HL-60 (cell line): ENCODE results near the gene RBM38.

Experiments
- POLR2AphosphoS5 ChIP-seq: IDR thresholded peaks from 2 replicates; pipeline ENCODE4 v1.6.1; 2012; ENCODE audit warnings: low read depth
- TF ChIP-seq, protein P1 (sequence below): IDR thresholded peaks from one replicate; pipeline ENCODE4 v1.5.1; 2011; ENCODE audit warnings: low read length, control low read depth, inconsistent platforms; ENCODE audit not compliant: insufficient read depth
- TF ChIP-seq, protein P2 (sequence below): IDR thresholded peaks from 2 replicates; pipeline ENCODE4 v1.6.1; 2012; ENCODE audit warnings: low read depth; ENCODE audit not compliant: insufficient replicate concordance

DNA sequence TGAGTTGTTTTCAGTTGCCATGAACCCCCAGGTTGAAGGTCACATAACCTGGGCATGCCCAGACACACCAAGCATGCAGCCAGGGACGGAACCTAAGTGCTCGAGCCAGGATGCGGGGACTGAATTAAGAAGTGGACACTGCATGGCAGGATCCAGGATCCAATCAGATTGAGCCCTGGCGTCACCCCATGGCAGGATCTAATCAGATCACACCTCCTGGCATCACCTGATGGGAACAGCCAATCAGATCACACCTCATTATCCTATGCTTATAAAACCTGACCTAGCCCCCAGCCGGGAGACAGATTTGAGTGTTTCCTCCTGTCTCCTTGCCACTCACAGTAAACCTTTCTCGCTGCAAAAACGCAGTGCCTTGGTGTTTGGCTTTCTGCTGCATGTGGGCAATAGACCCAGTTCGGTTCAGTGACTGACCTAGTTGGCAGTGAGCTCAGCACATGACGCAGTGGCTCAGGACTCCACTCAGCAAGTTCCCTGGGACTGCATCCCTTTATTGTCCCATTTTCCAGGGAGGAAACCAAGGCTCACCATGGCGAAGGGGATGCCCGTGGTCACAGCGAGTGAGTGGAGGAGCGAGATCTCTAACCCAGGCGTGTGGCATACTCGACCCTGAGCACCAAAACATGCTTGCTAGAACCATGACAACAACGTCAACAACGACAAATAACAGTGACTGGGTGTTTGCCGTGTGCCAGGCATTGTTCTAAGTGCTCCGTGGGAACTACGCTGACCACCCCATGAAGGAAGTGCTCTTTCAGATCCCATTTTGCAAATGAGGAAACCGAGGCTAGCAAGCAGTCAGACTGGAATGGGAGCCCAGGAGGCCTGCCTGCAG is 66.3 kb downstream of the RBM38 start:
- TF ChIP-seq, protein P1, sequence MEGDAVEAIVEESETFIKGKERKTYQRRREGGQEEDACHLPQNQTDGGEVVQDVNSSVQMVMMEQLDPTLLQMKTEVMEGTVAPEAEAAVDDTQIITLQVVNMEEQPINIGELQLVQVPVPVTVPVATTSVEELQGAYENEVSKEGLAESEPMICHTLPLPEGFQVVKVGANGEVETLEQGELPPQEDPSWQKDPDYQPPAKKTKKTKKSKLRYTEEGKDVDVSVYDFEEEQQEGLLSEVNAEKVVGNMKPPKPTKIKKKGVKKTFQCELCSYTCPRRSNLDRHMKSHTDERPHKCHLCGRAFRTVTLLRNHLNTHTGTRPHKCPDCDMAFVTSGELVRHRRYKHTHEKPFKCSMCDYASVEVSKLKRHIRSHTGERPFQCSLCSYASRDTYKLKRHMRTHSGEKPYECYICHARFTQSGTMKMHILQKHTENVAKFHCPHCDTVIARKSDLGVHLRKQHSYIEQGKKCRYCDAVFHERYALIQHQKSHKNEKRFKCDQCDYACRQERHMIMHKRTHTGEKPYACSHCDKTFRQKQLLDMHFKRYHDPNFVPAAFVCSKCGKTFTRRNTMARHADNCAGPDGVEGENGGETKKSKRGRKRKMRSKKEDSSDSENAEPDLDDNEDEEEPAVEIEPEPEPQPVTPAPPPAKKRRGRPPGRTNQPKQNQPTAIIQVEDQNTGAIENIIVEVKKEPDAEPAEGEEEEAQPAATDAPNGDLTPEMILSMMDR = no peak
- no peak for TF ChIP-seq POLR2AphosphoS5
- TF ChIP-seq, protein P2, sequence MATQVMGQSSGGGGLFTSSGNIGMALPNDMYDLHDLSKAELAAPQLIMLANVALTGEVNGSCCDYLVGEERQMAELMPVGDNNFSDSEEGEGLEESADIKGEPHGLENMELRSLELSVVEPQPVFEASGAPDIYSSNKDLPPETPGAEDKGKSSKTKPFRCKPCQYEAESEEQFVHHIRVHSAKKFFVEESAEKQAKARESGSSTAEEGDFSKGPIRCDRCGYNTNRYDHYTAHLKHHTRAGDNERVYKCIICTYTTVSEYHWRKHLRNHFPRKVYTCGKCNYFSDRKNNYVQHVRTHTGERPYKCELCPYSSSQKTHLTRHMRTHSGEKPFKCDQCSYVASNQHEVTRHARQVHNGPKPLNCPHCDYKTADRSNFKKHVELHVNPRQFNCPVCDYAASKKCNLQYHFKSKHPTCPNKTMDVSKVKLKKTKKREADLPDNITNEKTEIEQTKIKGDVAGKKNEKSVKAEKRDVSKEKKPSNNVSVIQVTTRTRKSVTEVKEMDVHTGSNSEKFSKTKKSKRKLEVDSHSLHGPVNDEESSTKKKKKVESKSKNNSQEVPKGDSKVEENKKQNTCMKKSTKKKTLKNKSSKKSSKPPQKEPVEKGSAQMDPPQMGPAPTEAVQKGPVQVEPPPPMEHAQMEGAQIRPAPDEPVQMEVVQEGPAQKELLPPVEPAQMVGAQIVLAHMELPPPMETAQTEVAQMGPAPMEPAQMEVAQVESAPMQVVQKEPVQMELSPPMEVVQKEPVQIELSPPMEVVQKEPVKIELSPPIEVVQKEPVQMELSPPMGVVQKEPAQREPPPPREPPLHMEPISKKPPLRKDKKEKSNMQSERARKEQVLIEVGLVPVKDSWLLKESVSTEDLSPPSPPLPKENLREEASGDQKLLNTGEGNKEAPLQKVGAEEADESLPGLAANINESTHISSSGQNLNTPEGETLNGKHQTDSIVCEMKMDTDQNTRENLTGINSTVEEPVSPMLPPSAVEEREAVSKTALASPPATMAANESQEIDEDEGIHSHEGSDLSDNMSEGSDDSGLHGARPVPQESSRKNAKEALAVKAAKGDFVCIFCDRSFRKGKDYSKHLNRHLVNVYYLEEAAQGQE = no peak
